ENCODE data around the gene GSTM4. TPM values are rescaled to one million over a fixed set of nuclear protein-coding genes. Genes with fewer than 3 reads are reported as not detected.
"Not testable (repeated sequence)": the region's sequence is repeated elsewhere in the genome, so short reads cannot be mapped to it uniquely, and the experiment has no call there.

GSTM4 gene
- total RNA-seq, 1 donor from 2014 or later = 25.4 TPM

- ATAC-seq; DNase-seq (ENCODE audit: low spot score): not testable (repeated sequence)
These were observed 4.8 kb downstream of the GSTM4 start for GRCh38 chr1:109660691-109661026.

DNA sequence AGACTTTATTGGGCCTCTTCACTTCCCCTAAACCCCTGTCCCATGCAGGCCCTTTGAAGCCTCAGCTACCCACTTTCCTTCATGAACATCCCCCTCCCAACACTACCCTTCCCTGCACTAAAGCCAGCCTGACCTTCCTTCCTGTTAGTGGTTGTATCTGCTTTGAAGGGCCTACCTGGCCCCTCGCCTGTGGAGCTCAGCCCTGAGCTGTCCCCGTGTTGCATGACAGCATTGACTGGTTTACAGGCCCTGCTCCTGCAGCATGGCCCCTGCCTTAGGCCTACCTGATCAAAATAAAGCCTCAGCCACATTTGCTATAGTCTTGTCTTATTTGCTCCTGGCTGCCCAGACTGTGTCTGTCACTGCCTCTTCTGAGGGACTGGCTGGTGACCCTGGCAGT, 5.5 kb downstream of the GSTM4 start:
- ATAC-seq = no peak
- DNase-seq (ENCODE audit: low spot score) = no peak

- DNase-seq (ENCODE audit: low spot score) (no peak), ATAC-seq (no peak)
These were observed 8.8 kb downstream of the GSTM4 start for GRCh38 chr1:109664671-109665070.

DNA sequence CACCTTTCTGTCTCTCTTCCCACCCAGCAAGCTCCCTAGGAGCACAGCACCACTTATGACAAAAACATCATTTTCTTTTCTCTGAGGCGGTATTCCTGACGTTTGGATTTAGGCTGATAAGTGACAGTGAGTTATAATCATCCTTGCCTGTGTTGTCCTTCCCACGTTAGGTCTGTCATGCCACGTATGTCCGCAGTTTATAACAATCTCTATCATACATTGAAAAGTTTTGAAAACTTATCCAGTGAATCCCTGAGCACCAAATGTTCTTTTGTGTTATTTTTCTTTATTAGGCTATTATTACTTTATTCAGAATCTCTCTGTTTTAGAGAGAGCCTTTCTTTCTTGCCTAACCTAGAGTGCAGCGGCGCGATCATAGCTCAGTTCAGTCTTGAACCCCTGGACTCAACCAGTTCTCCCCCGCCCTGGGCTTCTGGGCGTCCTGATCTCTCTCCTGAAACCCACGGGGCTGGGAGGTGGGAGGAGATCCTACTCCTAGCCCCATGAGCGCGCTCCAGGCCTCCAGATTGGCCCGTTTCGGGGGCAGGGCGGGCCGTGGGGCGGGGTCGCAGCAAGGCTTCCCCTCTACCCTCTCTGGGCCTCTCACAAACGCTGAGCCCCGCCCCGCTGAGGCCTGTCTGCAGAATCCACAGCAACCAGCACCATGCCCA, 11.7 kb downstream of the GSTM4 start, which contains the start of gene GSTM2:
GSTM2 (plus strand) TSS at position 606 of the 671 bp plus-strand sequence; CDS start at position 665, 59 bp downstream.
- DNase-seq (ENCODE audit: low spot score) (peak; percentile 75), ATAC-seq (peak; percentile 93)

- DNase-seq (ENCODE audit: low spot score) (no peak), ATAC-seq (no peak)
These were observed 12.3 kb downstream of the GSTM4 start for GRCh38 chr1:109668123-109668775.

- DNase-seq (ENCODE audit: low spot score) (no peak), ATAC-seq (no peak)
These were observed 13.5 kb downstream of the GSTM4 start for GRCh38 chr1:109669246-109669948.

DNA sequence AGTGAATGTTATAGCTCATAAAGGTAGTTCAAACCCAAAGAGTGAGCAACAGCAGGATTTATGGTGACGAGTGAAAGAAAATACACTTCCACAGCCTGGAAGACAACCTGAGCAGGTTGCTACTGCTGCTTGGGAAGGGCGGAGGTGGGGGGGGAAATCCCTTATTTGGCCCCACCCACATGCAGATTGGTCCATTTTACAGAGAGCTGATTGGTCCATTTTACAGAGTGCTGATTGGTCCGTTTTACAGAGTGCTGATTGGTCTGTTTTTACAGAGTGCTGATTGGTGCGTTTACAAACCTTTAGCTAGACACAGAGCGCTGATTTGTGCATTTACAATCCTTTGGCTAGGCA, 14.0 kb downstream of the GSTM4 start:
- DNase-seq (ENCODE audit: low spot score) = not testable (repeated sequence)

DNA sequence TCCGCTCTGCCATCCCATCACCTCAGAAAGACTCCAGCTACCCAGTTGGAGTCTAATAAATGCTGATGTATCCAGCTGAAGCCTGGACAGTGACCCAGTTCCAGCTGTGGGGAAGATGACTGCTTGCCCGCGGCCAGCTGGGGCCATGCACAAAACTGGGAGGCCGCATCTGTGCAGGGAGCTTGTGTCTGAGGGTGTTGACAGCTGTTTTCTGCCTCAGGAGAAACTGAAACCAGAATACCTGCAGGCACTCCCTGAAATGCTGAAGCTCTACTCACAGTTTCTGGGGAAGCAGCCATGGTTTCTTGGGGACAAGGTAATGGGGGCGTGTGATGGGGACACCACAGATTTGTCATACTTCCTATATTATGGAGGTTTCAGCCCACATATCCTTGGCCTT, 15.2 kb downstream of the GSTM4 start:
- no peak for DNase-seq (ENCODE audit: low spot score)
- ATAC-seq = no peak

More for the DNA sequence above, 14.0 kb downstream of the GSTM4 start:
- ATAC-seq = not testable (repeated sequence)

DNA sequence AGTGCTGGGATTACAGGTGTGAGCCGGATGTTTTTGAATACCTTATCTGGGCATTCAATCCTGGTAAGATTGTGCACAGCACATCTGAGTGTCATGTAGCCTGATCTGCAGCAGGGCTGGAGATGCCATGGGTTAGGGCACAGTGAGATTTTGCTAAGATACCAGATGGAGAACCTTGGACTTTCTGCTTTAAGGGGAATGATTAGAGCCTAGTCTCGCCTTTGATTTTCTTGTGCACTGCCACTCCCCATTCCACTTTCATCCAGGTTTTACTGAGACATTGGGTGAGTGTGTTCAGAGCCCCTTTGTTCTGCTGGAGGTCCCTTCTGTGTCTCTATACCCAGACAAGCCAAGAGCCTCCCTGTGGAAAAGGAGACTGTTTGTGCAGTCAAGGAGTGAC, 18.0 kb downstream of the GSTM4 start:
- not testable (repeated sequence) for ATAC-seq

GRCh38 chr1:109676683-109677381, 20.9 kb downstream of the GSTM4 start:
- not testable (repeated sequence) for DNase-seq (ENCODE audit: low spot score); ATAC-seq

More for the DNA sequence above, 18.0 kb downstream of the GSTM4 start:
- DNase-seq (ENCODE audit: low spot score) = not testable (repeated sequence)

- no peak for ATAC-seq
- no peak for DNase-seq (ENCODE audit: low spot score)
These were observed 21.6 kb downstream of the GSTM4 start for GRCh38 chr1:109677459-109677858.

DNA sequence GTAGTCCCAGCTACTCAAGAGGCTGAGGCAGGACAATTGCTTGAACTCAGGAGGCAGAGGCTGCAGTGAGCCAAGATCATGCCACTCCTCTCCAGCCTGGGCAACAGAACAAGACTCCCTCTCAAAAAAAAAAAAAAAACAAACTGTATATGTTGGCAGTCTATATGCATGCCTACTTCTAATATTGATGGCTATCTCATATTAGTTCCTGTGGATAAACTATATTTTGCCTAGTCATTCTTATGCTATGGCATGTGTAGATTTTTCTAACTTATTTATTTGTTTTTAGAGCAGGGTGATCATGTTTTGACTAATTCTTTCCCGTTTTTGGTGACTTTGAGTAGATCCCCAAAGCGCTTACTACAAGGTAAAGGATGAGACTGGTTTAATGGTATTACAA, 22.7 kb downstream of the GSTM4 start:
- DNase-seq (ENCODE audit: low spot score); ATAC-seq: not testable (repeated sequence)

DNA sequence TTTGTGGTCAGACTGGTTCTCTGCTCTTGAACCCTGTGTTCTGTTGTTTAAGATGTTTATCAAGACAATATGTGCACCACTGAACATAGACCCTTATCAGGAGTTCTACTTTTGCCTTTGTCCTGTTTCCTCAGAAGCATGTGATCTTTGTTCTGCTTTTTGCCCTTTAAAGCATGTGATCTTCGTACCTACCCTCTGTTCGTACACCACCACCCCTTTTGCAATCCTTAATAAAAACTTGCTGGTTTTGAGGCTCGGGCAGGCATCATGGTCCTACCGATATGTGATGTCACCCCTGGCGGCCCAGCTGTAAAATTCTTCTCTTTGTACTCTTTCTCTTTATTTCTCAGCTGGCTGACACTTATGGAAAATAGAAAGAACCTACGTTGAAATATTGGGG, 28.9 kb downstream of the GSTM4 start:
- not testable (repeated sequence) for ATAC-seq; DNase-seq (ENCODE audit: low spot score)

DNA sequence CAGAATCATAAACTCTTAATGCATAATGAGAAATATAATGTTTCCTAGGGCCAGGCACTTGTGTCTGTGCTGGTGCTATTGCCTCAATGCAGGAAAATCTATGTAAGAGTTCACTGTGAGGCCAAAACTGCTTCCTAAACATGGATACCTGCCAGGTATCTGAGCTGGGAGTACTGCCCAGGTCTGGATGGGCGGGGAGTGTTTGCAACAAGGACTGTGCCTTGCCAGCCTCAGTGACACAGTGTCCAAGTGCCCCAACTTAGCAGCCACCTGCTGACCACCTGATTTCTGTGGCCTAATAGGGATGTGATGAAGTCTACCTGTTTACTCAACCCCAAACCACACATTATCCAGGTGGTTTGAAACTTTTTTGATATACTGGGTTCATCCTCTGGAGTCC, 29.5 kb downstream of the GSTM4 start:
- not testable (repeated sequence) for ATAC-seq; DNase-seq (ENCODE audit: low spot score)

GRCh38 chr1:109685890-109686289, 30.0 kb downstream of the GSTM4 start:
- DNase-seq (ENCODE audit: low spot score); ATAC-seq: not testable (repeated sequence)

GRCh38 chr1:109687109-109687508, 31.2 kb downstream of the GSTM4 start:
- not testable (repeated sequence) for ATAC-seq; DNase-seq (ENCODE audit: low spot score)

- DNase-seq (ENCODE audit: low spot score) (no peak), ATAC-seq (no peak)
These were observed 32.0 kb downstream of the GSTM4 start, which contains the start of gene GSTM1 for GRCh38 chr1:109687641-109688499. GSTM1 (plus strand) TSS chr1:109687817; CDS start chr1:109687874, 57 bp downstream.

GRCh38 chr1:109689844-109690405, 34.0 kb downstream of the GSTM4 start:
- ATAC-seq (no peak), DNase-seq (ENCODE audit: low spot score) (no peak)

DNA sequence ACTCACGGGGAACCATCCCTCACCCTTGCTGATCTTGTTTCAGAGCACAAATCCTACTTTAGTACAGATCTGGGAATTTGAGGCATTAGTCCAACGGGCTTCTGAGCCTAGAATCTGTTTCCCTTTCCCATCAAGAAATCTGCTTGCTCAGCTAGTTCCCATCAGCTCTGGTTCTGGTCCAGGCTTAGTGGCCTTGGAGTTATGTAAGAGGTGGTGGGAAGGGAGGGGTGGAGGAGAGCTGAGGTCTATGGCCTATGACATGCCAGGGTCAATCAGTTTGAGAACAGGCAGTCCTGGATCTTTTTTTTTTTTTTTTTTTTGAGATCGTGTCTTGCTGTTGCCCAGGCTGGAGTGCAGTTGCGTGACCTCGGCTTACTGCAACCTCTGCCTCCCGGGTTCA, 35.9 kb downstream of the GSTM4 start:
- no peak for DNase-seq (ENCODE audit: low spot score)
- ATAC-seq = no peak

- ATAC-seq; DNase-seq (ENCODE audit: low spot score): not testable (repeated sequence)
These were observed 38.5 kb downstream of the GSTM4 start for GRCh38 chr1:109694400-109694799.
